Osteocyte (in vitro differentiated cells): Measurements from ENCODE around the gene PRDM15. TPM values are rescaled to one million over a fixed set of nuclear protein-coding genes. Genes with fewer than 3 reads are reported as not detected.

Experiments used
- DNase-seq: peaks from one replicate; pipeline ENCODE4 v3.0.0; 2021; ENCODE audit warnings: mixed read lengths; ENCODE audit not compliant: unreplicated experiment; ENCODE audit errors: extremely low spot score
- H3K27ac Mint-ChIP-seq: one replicate; pipeline ENCODE4 v1.8.0; 2021; ENCODE audit warnings: mild to moderate bottlenecking, mixed read lengths; ENCODE audit not compliant: unreplicated experiment
- H3K27me3 Mint-ChIP-seq: one replicate; pipeline ENCODE4 v1.8.0; 2021; ENCODE audit warnings: mixed read lengths; ENCODE audit not compliant: unreplicated experiment
- H3K36me3 Mint-ChIP-seq: one replicate; pipeline ENCODE4 v1.8.0; 2021; ENCODE audit warnings: mixed read lengths; ENCODE audit not compliant: unreplicated experiment
- H3K4me1 Mint-ChIP-seq: one replicate; pipeline ENCODE4 v1.8.0; 2021; ENCODE audit warnings: mixed read lengths; ENCODE audit not compliant: unreplicated experiment
- H3K4me3 Mint-ChIP-seq: one replicate; pipeline ENCODE4 v1.8.0; 2021; ENCODE audit warnings: mild to moderate bottlenecking, moderate library complexity, mixed read lengths; ENCODE audit not compliant: unreplicated experiment
- H3K9me3 Mint-ChIP-seq: one replicate; pipeline ENCODE4 v1.8.0; 2021; ENCODE audit warnings: mixed read lengths; ENCODE audit not compliant: unreplicated experiment
- total RNA-seq: library from RNA; stranded (reverse); gene quantifications from 2 replicates; pipeline ENCODE4 v1.2.1, GENCODE V29; 2021
- TF ChIP-seq, protein P1 (sequence below): fragments of 200-600 bp; sonication (generic); IDR thresholded peaks from 2 replicates; pipeline ENCODE4 v1.5.0; 2021; ENCODE audit warnings: antibody characterized with exemption, mild to moderate bottlenecking, moderate library complexity

Gene PRDM15
- total RNA-seq, 1 donor from 2014 or later, result 11.4 TPM

DNA sequence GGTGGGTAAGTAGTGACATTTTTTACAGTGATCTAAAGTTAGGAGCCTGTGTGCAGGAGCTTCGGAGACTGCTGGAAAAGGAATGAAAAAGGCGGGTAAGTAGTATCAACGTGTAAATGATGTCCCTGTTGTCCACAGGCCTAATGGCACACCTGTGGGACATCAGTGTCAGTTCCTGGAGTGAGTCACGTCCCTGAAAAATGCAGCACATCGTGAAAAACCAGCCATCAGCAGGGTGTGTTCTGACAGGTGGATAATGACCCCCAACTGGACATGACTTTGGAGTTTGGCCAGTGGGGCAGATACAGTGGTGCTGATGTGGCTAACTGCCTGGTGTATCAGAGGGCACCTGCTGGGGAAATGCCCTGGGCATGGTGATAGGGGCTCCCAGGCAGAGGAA is 12.0 kb upstream of the PRDM15 start:
- no peaks in the 10 kb centered on the region for H3K27me3 Mint-ChIP-seq
- DNase-seq, result no peak
- H3K36me3 Mint-ChIP-seq, result peaks cover 5% of the 10 kb centered on the region
- no peak overlapping the region for H3K4me3 Mint-ChIP-seq
- H3K9me3 Mint-ChIP-seq, result no peaks in the 10 kb centered on the region
- no peak overlapping the region for H3K27ac Mint-ChIP-seq
- TF ChIP-seq, protein P1, sequence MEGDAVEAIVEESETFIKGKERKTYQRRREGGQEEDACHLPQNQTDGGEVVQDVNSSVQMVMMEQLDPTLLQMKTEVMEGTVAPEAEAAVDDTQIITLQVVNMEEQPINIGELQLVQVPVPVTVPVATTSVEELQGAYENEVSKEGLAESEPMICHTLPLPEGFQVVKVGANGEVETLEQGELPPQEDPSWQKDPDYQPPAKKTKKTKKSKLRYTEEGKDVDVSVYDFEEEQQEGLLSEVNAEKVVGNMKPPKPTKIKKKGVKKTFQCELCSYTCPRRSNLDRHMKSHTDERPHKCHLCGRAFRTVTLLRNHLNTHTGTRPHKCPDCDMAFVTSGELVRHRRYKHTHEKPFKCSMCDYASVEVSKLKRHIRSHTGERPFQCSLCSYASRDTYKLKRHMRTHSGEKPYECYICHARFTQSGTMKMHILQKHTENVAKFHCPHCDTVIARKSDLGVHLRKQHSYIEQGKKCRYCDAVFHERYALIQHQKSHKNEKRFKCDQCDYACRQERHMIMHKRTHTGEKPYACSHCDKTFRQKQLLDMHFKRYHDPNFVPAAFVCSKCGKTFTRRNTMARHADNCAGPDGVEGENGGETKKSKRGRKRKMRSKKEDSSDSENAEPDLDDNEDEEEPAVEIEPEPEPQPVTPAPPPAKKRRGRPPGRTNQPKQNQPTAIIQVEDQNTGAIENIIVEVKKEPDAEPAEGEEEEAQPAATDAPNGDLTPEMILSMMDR, result no peak
- peaks cover 36% of the 10 kb centered on the region for H3K4me1 Mint-ChIP-seq

DNA sequence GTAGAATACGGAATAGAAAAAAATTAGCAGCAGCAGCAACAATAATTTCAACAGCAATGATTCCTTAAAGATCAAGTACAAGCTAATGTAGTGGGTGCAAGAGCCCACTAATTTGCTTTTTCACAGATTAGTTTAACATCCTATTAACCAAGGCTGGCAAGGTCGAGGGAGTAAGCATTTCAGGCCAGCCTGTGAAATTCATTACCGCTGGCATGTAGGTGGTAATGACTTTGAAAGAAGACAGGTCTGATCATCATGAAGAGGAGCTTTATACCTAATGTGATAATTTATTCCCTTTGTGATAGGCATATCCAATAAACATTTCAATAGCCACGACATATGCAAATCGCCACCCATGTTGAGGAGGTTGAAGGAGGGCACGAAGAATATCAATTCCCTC is 11.2 kb upstream of the PRDM15 start:
- peaks cover 5% of the 10 kb centered on the region for H3K36me3 Mint-ChIP-seq
- no peaks in the 10 kb centered on the region for H3K27me3 Mint-ChIP-seq
- no peak overlapping the region for H3K4me3 Mint-ChIP-seq
- TF ChIP-seq, protein P1, result no peak
- H3K9me3 Mint-ChIP-seq, result no peaks in the 10 kb centered on the region
- DNase-seq, result no peak
- H3K4me1 Mint-ChIP-seq, result peaks cover 28% of the 10 kb centered on the region
- no peak overlapping the region for H3K27ac Mint-ChIP-seq

DNA sequence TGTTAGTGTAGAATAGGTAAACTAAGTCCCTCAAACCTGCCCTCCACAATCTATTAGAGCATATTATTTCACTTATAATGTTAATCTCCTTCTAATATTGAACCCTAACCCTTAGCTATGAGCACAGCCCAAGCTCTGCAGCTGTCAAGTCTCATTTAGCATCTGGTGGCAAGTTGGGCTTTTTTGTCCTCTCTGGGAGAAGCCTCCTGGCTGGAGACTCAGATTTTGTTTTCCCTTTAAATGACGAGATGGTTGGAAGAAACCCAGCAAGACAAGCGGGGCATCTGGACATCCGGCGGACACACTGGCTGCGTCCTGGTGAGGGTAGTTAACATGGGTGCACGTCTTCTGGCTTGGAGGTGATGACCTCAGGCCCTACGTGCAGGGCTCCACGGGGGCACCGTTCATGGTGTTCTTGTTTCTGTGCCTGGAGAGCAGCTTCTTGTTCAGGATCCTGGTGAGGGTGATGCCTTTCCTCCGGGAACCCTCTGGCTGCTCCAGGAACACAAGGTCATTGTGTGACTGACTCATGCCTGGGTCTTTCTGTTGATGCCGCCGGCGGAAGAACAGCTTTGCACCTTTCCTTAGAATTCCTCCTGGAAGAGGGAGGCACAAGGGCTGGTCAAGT is 9.7 kb upstream of the PRDM15 start:
- Mint-ChIP-seq H3K27ac (no peak overlapping the region), H3K27me3 (no peaks in the 10 kb centered on the region), H3K36me3 (peaks cover 5% of the 10 kb centered on the region), H3K9me3 (no peaks in the 10 kb centered on the region), H3K4me1 (peaks cover 14% of the 10 kb centered on the region), H3K4me3 (no peak overlapping the region)
- TF ChIP-seq, protein P1, result no peak
- DNase-seq, result no peak

DNA sequence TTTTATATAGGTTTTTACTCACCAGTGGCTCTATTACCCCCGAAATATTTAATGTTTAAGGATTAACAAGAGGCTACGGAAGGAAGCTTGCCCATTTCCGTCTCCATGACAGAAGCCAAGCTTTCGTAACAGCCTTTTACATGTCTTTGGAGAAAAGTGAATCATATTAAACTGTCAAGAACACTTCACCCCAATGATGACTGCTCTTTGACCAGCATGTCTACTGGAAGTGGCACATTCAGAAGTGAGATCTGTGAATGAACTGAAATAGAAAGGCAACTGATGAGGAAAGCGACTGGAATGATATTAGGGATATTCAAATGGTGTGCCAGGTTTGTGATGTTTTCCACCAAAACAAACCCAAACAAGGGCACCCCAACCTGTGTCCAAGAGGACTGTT is 8.5 kb upstream of the PRDM15 start:
- TF ChIP-seq, protein P1, result no peak
- Mint-ChIP-seq H3K4me3 (no peak overlapping the region), H3K9me3 (no peaks in the 10 kb centered on the region), H3K27me3 (no peaks in the 10 kb centered on the region), H3K4me1 (peaks cover 11% of the 10 kb centered on the region), H3K36me3 (peaks cover 5% of the 10 kb centered on the region), H3K27ac (no peak overlapping the region)
- no peak for DNase-seq

DNA sequence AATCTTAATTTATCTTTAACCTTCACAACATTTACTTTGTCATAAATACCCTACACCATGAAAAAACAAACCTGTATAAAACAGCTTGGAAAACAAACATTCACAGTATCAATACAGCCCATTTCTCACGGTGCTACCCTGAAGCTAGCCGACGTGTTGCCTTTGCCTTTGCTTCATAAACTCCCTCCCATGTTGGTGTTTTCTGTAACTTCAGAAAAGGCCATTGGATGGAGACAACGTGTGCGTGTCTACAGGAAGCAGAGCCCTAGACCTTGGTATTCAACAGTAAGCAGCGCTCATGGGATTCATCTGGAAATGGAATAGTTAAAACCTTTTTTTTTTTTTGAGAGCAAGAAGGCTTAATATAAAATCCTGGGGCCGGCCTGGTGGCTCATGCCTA is 7.2 kb upstream of the PRDM15 start:
- TF ChIP-seq, protein P1, result no peak

More for the DNA sequence above, 7.2 kb upstream of the PRDM15 start:
- peaks cover 5% of the 10 kb centered on the region for H3K36me3 Mint-ChIP-seq
- DNase-seq, result no peak
- no peak overlapping the region for H3K4me3 Mint-ChIP-seq
- no peaks in the 10 kb centered on the region for H3K27me3 Mint-ChIP-seq
- H3K9me3 Mint-ChIP-seq, result no peaks in the 10 kb centered on the region
- no peak overlapping the region for H3K27ac Mint-ChIP-seq
- H3K4me1 Mint-ChIP-seq, result peaks cover 8% of the 10 kb centered on the region
